Activated naive CD4-positive, alpha-beta T cell treated with anti-CD3 and anti-CD28 coated beads, Interleukin-2, amount 50 U/mL, for 72 hours (primary cell): ENCODE measurements around the gene FOLH1. TPM values are rescaled to one million over a fixed set of nuclear protein-coding genes. Genes with fewer than 3 reads are reported as not detected.
"Not testable (repeated sequence)": the region's sequence is repeated elsewhere in the genome, so short reads cannot be mapped to it uniquely, and the experiment has no call there.

ENCODE experiments used
- ATAC-seq, 2 donors: fragments of 150-1000 bp; cut with Tn5 transposase; 2 replicates each; pipeline ENCODE4 v1.10.0; 2021; ENCODE audit warnings: mild to moderate bottlenecking in 2 of 2, moderate library complexity in 2 of 2
- DNase-seq, 2 donors: peaks; one replicate each; pipeline ENCODE4 v3.0.0; 2021 to 2022; ENCODE audit warnings: low spot score in 2 of 2
- H3K27ac Mint-ChIP-seq, 2 donors: one replicate each; pipeline ENCODE4 v1.8.0; 2022; ENCODE audit warnings: mild to moderate bottlenecking in 2 of 2, mixed read lengths in 2 of 2
- H3K36me3 Mint-ChIP-seq, 2 donors: one replicate each; pipeline ENCODE4 v1.8.0; 2022; ENCODE audit warnings: mixed read lengths in 2 of 2
- H3K9me3 Mint-ChIP-seq, 2 donors: one replicate each; pipeline ENCODE4 v1.8.0; 2022; ENCODE audit warnings: mixed read lengths in 2 of 2
- total RNA-seq, 2 donors: library from RNA; stranded (reverse); gene quantifications; one replicate each; pipeline ENCODE4 v1.2.3, GENCODE V29; 2022

Gene FOLH1
- total RNA-seq, 2 donors from 2014 or later = not detected

DNA sequence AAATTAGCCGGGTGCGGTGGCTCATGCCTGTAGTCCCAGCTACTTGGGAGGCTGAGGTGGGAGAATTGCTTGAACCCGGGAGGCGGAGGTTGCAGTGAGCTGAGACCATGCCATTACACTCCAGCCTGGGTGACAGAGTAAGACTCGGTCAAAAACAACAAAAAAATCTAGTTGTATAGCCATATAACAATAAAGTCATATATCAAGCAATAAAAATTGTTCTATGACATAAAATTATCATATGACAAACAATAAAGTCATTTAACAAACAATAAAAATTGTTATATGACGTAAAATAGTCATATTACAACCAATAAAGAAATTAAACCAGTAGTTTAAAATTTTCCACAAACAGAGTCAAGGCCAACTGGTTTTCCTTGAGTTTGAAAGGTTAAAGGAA lies 12.4 kb downstream of the FOLH1 start:
- H3K9me3 Mint-ChIP-seq, H3K27ac Mint-ChIP-seq, DNase-seq, ATAC-seq, H3K36me3 Mint-ChIP-seq: not testable (repeated sequence)

DNA sequence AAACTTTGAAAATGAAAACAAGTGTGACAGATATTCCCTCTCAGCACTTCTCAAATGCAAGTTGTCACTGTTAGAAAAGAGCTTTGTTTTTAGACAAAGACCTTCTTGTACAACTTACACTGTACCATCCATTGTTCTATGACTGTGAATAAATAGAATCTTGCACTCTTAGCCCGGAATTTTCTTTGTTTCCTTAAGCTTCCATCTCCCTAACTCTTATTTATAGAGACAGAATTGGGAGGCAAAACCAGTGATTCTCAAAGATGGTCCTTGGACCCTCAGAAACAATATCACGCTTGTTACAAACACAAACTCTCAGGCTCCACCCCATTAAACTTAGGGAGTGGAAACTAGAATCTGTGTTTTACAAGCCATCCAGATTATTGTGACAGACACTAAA lies 18.1 kb downstream of the FOLH1 start:
- not testable (repeated sequence) for H3K36me3 Mint-ChIP-seq, ATAC-seq, DNase-seq, H3K9me3 Mint-ChIP-seq, H3K27ac Mint-ChIP-seq

- not testable (repeated sequence) for H3K27ac Mint-ChIP-seq, H3K9me3 Mint-ChIP-seq, DNase-seq, H3K36me3 Mint-ChIP-seq, ATAC-seq
Measured at GRCh38 chr11:49186225-49186624, 22.2 kb downstream of the FOLH1 start.

DNA sequence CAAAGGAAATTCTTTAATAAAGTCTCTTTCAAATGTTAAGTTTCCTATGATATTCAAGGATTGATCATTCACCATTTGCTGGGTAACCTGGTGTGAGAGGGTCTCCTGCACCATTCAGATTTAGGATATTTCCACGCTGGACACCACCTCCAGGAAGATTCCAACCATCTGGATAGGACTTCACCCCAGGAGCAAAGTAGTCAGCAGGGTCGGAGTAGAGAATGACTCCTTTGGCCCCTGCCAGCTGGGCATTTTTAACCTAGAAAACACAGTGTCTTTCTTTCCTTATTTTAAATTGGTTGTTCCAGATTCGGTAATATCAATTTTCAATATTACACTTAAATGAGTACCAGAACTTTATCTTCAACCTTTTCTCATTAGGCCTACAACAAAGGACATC lies 22.8 kb downstream of the FOLH1 start:
- ATAC-seq, DNase-seq, H3K27ac Mint-ChIP-seq, H3K36me3 Mint-ChIP-seq, H3K9me3 Mint-ChIP-seq: not testable (repeated sequence)

DNA sequence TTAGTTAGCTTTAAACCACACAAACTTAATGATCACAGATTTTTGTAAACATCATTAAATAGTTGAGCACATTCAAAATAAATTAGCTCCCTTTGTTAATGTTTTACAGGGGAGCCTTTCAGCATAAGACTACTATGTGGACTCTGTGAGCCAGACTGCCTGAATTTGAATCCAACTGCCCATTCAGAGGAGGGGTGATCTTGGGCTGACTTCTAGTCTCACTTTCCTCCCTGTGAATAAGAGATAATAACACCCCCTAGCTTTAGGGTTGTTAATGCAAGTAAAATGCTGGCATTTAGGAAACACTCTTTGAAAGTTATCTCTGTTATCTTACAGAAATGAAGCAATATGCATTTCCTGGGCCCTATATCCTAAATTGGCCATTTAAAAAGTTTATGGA lies 23.6 kb downstream of the FOLH1 start:
- not testable (repeated sequence) for DNase-seq, ATAC-seq, H3K27ac Mint-ChIP-seq, H3K9me3 Mint-ChIP-seq, H3K36me3 Mint-ChIP-seq

DNA sequence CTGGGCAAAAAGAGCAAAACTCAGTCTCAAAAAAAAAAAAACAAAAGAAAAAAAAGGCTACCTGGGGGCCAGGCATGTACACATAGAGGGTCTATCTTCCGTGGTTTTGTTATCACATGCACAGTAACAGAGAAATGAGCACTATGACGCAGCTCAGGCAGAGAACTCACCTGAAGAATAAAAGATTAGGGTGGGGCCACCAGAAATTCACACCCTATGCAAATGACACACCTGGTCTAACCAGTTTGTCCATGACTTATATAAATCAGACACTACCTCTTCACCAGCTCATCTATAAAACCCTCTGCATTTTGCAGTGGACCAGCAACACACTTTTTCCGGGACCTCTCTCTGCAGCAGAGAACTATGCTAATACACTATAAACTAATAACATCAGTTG lies 30.5 kb downstream of the FOLH1 start:
- not testable (repeated sequence) for H3K36me3 Mint-ChIP-seq

GRCh38 chr11:49175378-49175777 lies 33.0 kb downstream of the FOLH1 start:
- not testable (repeated sequence) for H3K36me3 Mint-ChIP-seq, H3K9me3 Mint-ChIP-seq, DNase-seq, ATAC-seq, H3K27ac Mint-ChIP-seq

More for the DNA sequence above, 30.5 kb downstream of the FOLH1 start:
- not testable (repeated sequence) for H3K9me3 Mint-ChIP-seq, ATAC-seq, H3K27ac Mint-ChIP-seq, DNase-seq

DNA sequence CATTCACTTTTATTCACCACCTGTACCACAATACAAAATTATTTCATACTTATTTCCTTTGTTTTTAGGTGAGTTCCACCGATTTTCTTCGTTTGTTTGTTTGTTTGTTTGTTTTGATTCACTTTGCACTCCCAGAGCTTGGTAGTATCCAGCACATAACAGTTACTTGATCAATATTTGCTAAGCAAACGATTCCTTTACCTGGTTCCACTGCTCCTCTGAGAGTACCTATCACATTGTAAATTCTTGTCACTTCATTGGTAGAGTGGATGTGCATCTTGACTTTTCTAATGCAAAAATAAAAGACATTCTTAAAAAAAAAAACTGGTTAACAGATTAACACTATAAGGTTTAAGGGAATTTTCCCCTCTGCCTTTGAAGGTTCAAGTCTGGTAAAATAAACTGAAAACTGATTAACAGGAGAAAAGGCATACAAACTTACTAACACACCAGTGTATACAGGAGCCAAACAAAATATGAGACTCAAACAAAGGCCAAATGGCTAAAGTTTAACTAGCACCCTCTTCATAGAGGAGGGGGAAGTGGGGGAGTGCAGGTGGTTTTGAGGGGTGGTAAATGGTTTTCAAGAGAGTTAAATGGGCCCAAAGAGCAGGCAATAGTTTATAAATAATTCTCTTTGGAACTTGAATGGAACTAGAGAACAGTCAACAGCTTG lies 33.6 kb downstream of the FOLH1 start:
- not testable (repeated sequence) for DNase-seq, ATAC-seq, H3K36me3 Mint-ChIP-seq, H3K27ac Mint-ChIP-seq, H3K9me3 Mint-ChIP-seq

DNA sequence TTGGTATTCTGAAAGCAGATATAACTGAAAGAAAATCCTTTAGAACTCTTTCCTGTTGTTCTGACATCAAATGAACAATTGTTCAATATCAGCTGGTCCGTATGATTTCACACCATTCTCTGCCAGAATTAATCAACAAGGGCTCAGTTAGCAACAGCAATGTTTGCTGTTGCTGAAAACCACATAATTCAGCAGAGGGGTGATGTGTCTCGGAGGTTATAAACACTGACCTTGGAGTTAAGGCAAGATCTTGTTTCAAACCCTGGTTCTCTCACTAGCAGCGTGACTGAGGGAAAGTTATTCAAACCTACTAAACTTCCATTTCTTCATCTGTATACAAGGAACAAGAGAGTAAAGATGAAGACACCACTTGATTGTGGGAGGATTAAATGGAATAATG lies 36.8 kb downstream of the FOLH1 start:
- H3K9me3 Mint-ChIP-seq, DNase-seq, H3K27ac Mint-ChIP-seq, H3K36me3 Mint-ChIP-seq, ATAC-seq: not testable (repeated sequence)

DNA sequence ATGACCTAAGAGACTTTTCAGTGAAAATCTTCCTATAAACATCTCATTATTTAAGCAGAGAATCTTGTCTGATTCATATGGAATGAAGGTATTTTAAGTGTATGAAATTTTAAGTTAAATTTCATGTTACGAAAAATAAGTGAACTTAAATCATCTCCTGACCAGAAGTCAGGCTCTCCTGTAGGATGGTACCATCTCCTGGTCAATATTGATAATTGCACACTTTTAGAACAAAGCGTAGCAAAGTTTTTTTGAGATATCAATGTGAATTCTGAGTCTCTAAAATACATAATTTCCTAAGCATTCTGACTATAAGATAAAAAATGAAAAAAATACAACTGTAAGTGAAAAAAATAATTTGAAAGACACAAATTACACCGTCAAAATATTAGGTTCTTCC lies 38.8 kb downstream of the FOLH1 start:
- not testable (repeated sequence) for ATAC-seq, H3K36me3 Mint-ChIP-seq, H3K27ac Mint-ChIP-seq, H3K9me3 Mint-ChIP-seq, DNase-seq

- not testable (repeated sequence) for H3K27ac Mint-ChIP-seq
Measured at GRCh38 chr11:49168992-49169391, 39.4 kb downstream of the FOLH1 start.

DNA sequence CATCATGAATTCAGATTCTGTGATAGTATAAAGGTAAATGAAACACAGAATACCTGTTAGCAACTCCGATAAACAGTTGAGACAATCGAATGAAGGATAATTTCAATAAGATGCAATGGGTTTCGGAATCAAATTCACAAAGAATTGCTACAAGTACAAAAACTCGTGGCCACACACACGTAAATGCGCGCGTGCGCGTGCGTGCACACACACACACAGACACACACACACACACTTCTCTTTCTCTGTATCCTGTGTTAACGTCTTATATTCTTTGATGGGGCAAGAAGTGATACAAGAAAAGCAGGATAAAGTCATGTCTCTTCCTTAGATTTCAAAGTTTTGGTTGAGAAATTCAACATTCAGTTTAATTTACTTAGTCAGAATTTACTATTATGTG lies 57.2 kb downstream of the FOLH1 start:
- H3K36me3 Mint-ChIP-seq = no peaks in the 10 kb centered on the region
- no peak overlapping the region for H3K27ac Mint-ChIP-seq
- ATAC-seq (no peak), DNase-seq (no peak)
- H3K9me3 Mint-ChIP-seq = peaks cover 0 to 4% of the 10 kb centered on the region in 2 donors

More at GRCh38 chr11:49168992-49169391, 39.4 kb downstream of the FOLH1 start:
- not testable (repeated sequence) for ATAC-seq, H3K9me3 Mint-ChIP-seq, H3K36me3 Mint-ChIP-seq, DNase-seq

- ATAC-seq, DNase-seq, H3K36me3 Mint-ChIP-seq, H3K27ac Mint-ChIP-seq: not testable (repeated sequence)
- peaks cover 6 to 14% of the 10 kb centered on the region in 2 donors for H3K9me3 Mint-ChIP-seq
Measured at GRCh38 chr11:49102356-49102755, 106.0 kb downstream of the FOLH1 start.

Other genes with a start within 250 kb of the FOLH1 start
- gene TRIM51G, start 224.7 kb downstream of the FOLH1 start, total RNA-seq = not detected
- not detected for gene TRIM49B, start 179.8 kb downstream of the FOLH1 start, total RNA-seq
- not detected for gene TRIM64C, start 149.5 kb downstream of the FOLH1 start, total RNA-seq